Measurements from ENCODE around the gene DNPEP.

Gene DNPEP

GRCh38 chr2:219354582-219354981 lies 33.1 kb downstream of the DNPEP start:
- DNase-seq, result no peak

- no peak for DNase-seq
These were observed 34.6 kb downstream of the DNPEP start for GRCh38 chr2:219353129-219353528.

DNA sequence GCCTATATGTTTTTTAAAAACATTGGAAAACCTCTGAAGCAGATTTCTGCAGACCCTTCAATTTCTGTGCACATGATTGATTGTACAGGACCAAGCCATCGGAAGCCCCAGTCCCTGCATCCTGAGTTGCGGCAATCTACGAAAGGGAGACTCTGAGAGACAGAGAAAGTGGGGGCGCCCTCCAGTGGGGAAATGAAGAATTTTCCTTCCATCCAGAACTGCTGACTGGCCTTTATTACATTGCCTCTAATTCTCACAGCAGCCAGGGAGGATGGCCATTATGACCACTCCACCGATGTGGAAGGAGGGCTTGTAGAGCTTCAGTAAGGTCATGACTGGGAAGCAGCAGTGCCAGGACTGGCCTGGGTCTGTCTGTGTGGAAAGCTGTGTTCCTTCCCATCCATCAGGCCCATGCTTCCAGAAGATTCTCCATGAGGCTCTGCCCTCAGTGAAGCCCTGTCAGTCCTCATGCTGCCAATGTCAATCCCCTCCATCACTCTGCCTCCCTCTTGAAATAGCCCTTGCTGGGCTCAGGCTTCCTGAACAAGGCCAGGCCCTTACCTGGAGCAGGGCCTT lies 35.2 kb downstream of the DNPEP start:
- DNase-seq, result peak; percentile 52 to 62

GRCh38 chr2:219350710-219351221 lies 36.9 kb downstream of the DNPEP start:
- no peak for DNase-seq

GRCh38 chr2:219350215-219350614 lies 37.5 kb downstream of the DNPEP start:
- no peak for DNase-seq

GRCh38 chr2:219344751-219345430 lies 42.8 kb downstream of the DNPEP start:
- no peak for DNase-seq

GRCh38 chr2:219335373-219335786 lies 52.3 kb downstream of the DNPEP start:
- no peak for DNase-seq

DNA sequence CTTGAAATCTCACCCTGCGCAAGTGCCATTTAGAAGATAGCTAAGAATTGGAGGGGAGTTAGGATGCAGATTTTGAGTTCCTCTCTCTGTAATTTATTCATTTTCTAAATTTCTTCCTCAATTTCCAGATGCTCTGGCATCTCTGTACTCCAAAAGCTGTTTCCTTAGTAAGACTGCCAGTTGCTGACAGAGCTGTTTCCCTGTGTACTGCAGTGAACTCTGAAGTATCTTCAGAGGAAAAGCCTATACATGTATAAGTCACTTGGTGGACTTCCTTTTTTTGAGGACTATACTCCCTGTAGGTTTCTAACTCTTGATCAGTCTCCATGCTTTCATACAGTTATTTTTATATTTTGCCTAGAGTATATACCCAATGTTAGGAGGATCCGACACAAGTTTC lies 53.6 kb downstream of the DNPEP start:
- no peak for DNase-seq

DNA sequence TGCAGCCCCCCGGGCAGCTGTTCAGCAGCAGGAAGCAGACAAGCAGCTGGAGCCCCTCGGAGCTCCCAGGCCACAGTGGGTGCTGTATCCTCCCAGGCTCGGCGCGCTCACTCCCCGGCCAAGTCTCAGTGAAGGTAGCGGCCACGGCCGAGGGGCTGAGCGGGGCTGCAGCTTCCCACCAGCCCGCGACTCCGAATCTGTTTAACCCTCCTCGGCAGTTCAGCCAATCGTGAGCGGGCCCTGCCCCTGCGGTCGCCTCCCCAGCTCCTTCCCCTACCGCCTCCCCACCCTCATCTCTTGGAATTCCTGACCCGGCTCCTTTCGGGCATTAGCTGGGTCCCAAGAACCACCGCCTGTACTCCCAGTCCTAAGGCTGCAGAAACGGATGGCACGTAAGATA lies 55.2 kb downstream of the DNPEP start, which contains the start of gene RESP18:
RESP18 (minus strand) TSS at position 203 of the 400 bp plus-strand sequence.
- DNase-seq, result no peak

DNA sequence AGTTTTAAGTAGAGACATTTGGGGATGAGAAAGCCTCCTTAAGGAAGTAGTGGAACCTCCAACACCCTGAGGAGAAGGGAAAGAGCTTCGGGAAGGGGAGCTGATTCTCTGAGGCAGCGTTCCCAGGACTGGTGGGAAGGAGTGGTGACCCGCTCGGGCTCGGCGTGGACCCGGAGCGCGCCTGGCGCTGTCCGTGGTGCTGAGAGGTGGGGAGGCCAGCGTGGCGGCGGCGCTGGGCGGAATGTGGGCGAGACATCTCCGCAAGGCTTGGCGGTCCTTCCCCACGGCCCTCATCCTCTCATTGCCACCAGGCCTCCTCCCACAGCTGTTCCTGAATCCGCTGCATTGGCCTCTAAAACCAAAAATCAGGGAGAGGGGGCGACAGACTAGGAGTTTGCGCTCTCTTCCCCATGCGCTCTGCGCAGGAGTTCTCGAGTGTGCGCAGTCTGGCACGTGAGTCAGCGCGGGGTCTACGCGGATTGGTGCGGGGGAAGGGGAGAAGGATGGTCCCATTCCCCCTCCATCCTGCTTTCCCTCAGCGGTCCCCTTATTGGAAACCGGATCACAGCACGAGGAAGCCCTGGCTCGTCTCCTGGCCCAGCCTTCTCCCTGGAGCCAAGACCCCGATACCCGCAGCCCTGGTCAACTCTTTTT lies 56.0 kb downstream of the DNPEP start:
- DNase-seq, result no peak

DNA sequence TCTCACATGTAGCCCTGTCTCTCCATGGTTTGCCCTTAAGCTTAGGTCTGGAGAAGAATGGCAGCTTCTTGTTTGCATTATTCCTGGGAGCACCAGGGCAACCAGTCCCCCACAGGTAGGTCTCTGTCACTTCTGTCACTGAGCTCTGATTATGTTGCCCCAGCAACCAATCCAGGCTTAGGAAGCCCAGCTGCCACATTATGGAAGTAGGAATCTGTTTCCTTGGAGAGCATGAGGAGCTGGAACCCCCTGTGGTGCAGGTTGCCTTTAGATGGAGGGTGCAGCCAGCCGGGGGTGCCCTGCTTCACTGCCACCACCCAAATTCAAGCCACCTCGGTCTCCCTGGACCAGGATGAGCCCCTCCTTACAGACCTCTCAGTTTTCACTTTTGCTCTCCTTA lies 60.0 kb downstream of the DNPEP start:
- no peak for DNase-seq

- DNase-seq, result no peak
These were observed 61.9 kb downstream of the DNPEP start for GRCh38 chr2:219325657-219326315.

DNA sequence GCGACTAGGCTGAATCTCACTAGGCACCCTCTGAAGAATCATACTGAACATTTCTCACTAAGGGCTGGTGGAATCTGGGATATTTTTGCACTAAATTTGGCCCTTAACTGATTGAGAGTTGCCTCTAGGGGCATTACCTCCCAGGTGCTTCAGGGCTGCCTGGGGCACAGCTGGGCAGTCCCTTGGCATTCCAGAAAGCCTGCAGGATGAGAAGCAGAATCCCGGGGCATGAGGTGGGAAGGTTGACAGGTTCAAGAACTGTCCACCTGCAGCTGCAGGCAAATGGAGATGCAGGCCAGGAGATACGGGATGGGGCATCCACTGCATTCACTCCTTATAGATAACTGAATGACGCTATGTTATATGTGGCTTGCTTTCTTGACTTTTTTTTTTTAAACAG lies 62.6 kb downstream of the DNPEP start:
- no peak for DNase-seq

DNA sequence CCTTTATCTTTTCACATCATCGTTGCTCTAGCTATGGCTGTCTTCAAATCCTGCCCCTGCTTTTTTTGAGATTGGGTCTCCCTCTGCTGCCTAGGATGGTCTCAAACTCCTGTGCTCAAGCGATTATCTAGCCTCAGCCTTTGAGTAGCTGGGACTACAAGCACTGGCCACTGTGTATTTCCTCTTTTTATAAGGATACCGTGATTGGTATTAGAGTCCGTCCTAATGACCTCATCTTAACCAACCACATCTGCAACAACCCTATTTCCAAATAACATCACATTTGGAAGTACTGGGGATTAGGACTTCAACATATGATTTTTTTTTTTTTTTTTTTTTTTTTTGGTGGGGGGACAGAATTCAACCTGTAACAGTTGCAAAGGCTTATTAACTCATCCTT lies 64.3 kb downstream of the DNPEP start:
- DNase-seq, result no peak
